HCT116 (cell line): ENCODE data around the gene CAPN15.

Experiments
- EGR1 ChIP-seq: IDR thresholded peaks from 2 replicates; pipeline ENCODE4 v1.6.1; 2012; ENCODE audit warnings: low read depth
- EZH2 ChIP-seq: fragments of 200-600 bp; sonication (generic); IDR thresholded peaks from 2 replicates; pipeline ENCODE4 v1.6.1; 2017; ENCODE audit warnings: antibody characterized with exemption, mixed run types
- JUND ChIP-seq: IDR thresholded peaks from 2 replicates; pipeline ENCODE4 v1.6.1; 2012
- POLR2A ChIP-seq: IDR thresholded peaks from 2 replicates; pipeline ENCODE4 v1.7.0; 2011; ENCODE audit warnings: borderline replicate concordance; ENCODE audit not compliant: insufficient read depth, insufficient read length; ENCODE audit errors: extremely low read depth
- POLR2AphosphoS5 ChIP-seq: IDR thresholded peaks from 2 replicates; pipeline ENCODE4 v1.6.1; 2011; ENCODE audit warnings: mild to moderate bottlenecking, low read depth, low read length, moderate library complexity
- SP1 ChIP-seq: IDR thresholded peaks from 2 replicates; pipeline ENCODE4 v1.6.1; 2012; ENCODE audit warnings: low read depth
- TF ChIP-seq, protein P1 (sequence below), 3 experiments: fragments of 200-600 bp in 1 of 3; sonication (generic) in 1 of 3; IDR thresholded peaks in 2 of 3; conservative IDR thresholded peaks in 1 of 3; 2 replicates each; pipeline ENCODE4 v1.5.1; 2012 to 2017; ENCODE audit warnings: low read depth in 2 of 3, low read length in 2 of 3, antibody characterized with exemption in 1 of 3, borderline replicate concordance in 1 of 3, control low read depth in 1 of 3, mild to moderate bottlenecking in 1 of 3, mixed read lengths in 1 of 3, mixed run types in 1 of 3, moderate library complexity in 1 of 3; ENCODE audit not compliant: insufficient read depth in 1 of 3
- TF ChIP-seq, protein P2 (sequence below): IDR thresholded peaks from 2 replicates; pipeline ENCODE4 v1.6.1; 2011; ENCODE audit warnings: mild to moderate bottlenecking, low read length, moderate library complexity; ENCODE audit not compliant: insufficient replicate concordance; ENCODE audit errors: extremely low read depth

DNA sequence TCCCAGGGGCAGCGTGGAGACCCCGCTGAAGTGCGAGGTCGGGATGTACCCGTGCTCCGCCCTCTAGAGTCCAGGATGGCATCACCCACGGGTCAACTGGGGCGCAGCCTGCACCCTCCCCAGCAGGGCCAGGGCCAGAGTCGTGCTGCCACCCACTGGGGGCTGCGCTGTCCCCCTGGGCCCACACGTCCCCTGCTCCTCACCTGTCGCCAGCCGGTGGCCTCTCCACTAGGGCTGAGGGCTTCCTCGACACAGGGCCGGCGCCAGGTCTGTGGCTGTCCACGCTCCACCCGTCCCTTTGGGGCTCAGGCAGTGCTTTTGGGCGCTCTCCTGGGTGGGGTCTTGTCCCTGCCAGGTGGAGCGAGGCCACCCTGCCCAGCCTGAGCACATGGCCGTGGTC is 21.1 kb downstream of the CAPN15 start:
- TF ChIP-seq, protein P1, sequence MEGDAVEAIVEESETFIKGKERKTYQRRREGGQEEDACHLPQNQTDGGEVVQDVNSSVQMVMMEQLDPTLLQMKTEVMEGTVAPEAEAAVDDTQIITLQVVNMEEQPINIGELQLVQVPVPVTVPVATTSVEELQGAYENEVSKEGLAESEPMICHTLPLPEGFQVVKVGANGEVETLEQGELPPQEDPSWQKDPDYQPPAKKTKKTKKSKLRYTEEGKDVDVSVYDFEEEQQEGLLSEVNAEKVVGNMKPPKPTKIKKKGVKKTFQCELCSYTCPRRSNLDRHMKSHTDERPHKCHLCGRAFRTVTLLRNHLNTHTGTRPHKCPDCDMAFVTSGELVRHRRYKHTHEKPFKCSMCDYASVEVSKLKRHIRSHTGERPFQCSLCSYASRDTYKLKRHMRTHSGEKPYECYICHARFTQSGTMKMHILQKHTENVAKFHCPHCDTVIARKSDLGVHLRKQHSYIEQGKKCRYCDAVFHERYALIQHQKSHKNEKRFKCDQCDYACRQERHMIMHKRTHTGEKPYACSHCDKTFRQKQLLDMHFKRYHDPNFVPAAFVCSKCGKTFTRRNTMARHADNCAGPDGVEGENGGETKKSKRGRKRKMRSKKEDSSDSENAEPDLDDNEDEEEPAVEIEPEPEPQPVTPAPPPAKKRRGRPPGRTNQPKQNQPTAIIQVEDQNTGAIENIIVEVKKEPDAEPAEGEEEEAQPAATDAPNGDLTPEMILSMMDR (IDR thresholded peaks at IDR 0.05 in 2 of 3, conservative IDR thresholded peaks at IDR 0.05 in 1 of 3; ENCODE audit: borderline replicate concordance in 1 of 3, insufficient read depth in 1 of 3, low read depth in 2 of 3, low read length in 2 of 3), result no peak
- TF ChIP-seq POLR2A, result no peak
- TF ChIP-seq EGR1, result no peak
- no peak for TF ChIP-seq POLR2AphosphoS5
- no peak for TF ChIP-seq SP1
- TF ChIP-seq JUND, result no peak
- TF ChIP-seq EZH2, result no peak
- TF ChIP-seq, protein P2, sequence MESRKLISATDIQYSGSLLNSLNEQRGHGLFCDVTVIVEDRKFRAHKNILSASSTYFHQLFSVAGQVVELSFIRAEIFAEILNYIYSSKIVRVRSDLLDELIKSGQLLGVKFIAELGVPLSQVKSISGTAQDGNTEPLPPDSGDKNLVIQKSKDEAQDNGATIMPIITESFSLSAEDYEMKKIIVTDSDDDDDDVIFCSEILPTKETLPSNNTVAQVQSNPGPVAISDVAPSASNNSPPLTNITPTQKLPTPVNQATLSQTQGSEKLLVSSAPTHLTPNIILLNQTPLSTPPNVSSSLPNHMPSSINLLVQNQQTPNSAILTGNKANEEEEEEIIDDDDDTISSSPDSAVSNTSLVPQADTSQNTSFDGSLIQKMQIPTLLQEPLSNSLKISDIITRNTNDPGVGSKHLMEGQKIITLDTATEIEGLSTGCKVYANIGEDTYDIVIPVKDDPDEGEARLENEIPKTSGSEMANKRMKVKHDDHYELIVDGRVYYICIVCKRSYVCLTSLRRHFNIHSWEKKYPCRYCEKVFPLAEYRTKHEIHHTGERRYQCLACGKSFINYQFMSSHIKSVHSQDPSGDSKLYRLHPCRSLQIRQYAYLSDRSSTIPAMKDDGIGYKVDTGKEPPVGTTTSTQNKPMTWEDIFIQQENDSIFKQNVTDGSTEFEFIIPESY, result no peak
